HG02763 (cell line): Measurements from ENCODE around the gene NECTIN3.

Experiments
- ATAC-seq: cut with Tn5 transposase; IDR thresholded peaks from one replicate; pipeline ENCODE4 v1.9.1; 2021; ENCODE audit warnings: mild to moderate bottlenecking, moderate library complexity; ENCODE audit not compliant: unreplicated experiment

The NECTIN3 gene

DNA sequence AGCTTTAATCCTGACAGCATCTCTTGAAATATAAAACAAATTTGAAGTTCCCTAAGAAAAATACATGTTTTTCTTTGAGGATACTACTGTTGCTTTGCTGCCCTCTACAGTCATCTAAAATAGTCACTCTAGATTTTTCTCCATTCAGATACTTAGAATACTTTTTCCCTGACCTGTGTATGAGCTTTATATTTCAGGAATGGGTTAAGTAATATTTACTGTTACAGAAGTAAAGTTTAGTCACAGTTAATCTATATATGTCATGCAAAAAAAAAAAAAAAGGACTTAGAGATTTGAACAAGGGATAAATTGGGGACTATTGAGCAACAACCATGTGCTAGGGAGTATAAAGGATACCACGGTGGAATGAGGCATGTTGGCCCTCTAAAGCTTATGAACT, 8.8 kb downstream of the NECTIN3 start:
- no peak for ATAC-seq

DNA sequence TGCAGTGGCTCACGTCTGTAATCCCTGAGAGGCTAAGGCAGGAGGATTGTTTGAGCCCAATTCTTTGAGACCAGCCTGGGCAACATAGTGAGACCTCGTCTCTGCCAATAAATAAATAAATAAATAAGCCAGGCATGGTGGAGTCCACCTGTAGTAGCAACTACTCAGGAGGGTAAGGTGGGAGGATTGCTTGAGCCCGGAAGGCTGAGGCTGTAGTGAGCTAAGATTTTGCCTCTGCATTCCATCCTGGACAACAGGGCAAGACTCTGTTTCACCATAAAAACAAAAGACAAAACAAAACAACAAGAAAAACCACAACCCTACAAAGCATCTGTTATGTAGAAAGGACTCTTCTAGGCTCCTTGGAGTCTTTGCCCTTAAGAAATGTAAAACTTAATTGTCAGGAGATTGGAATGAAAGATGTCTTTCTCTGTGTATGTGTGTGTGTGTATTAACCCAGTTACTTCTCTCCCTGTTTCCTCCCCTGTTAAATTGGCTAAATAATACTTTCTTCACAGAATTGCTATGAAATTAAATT, 9.5 kb downstream of the NECTIN3 start:
- no peak for ATAC-seq

DNA sequence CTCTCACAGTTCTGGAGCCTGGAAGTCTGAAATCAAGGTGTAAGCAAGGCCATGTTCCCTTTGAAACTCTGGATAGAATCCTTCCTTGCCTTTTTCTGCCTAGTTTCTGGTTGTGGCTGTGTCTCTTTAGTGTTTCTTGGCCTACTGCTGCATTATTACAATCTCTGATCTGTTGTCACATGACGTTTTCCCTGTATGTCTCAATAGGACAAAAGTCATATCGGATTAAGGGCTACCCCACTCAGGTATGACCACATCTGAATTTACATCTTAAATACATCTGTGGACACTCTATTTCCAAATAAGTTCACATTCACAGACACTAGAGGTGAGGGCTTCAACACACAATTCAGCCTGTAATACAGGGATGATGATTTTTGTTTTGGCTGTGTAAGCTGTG, 13.3 kb downstream of the NECTIN3 start:
- ATAC-seq: no peak

DNA sequence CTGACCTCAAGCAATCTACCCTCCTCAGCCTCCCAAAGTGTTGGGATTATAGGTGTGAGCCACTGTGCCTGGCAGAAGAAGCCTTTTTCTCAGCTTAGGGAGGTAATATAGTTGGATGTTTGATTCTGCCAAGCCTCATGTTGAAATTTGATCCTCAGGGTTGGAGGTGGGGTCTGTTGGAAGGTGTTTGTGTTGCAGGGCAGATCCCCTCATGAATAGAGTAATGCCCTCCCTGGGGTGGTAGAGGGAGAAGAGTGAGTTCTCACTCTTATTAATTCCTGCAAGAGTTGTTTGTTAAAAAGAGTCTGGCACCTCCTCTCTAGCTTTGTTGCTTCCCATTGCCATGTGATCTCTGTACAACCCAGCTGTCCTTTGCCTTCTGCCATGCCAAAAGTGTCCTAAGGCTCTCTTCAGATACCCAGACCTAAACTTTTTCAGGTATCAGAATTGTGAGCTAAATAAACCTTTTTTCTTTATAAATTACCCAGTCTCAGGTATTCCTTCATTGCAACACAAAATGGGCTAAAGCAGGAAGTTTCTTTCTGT, 16.4 kb downstream of the NECTIN3 start:
- ATAC-seq: no peak

DNA sequence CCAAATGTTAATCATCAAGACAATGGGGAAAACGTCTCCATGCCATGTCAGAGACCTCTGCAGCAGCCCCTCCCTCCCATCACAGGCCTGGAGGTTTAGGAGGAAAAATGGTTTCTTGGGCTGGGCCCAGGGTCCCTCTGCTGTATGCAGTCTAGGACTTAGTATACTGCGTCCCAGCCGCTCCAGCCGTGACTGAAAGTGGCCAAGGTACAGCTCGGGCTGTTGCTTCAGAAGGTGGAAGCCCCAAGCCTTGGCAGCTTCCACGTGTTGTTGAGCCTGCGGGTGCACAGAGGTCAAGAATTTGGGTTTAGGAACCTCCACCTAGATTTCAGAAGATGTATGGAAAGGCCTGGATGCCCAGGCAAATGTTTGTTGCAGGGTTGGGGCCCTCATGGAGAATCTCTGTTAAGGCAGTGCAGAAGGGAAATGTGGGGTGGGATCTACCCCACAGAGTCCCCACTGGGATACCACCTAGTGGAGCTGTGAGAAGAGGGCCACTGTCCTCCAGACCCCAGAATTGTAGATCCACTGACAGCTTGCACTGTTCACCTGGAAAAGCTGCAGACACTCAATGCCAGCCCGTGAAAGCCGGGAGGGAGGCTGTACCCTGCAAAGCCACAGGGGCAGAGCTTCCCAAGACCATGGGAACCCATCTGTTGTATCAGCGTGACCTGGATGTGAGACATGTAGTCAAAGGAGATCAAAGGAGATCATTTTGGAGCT, 25.0 kb downstream of the NECTIN3 start:
- ATAC-seq: no peak

DNA sequence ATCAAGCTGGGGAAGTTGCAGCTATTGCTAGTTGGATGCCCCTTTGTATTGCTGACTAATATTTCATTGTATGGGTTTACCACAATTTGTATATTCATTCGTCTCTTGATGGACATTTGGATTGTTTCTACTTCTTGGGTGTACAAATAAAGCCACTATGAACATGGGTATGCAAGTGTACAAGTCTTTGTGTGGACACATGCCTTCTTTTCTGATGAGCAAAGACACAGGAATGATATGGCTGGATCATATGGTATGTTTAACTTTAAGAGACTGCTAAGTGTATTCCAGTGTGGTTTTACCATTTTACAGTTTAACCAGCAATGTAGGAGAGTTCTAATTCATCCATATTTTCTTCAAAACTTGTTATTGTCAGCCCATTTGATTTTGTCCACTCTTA, 32.2 kb downstream of the NECTIN3 start:
- no peak for ATAC-seq

DNA sequence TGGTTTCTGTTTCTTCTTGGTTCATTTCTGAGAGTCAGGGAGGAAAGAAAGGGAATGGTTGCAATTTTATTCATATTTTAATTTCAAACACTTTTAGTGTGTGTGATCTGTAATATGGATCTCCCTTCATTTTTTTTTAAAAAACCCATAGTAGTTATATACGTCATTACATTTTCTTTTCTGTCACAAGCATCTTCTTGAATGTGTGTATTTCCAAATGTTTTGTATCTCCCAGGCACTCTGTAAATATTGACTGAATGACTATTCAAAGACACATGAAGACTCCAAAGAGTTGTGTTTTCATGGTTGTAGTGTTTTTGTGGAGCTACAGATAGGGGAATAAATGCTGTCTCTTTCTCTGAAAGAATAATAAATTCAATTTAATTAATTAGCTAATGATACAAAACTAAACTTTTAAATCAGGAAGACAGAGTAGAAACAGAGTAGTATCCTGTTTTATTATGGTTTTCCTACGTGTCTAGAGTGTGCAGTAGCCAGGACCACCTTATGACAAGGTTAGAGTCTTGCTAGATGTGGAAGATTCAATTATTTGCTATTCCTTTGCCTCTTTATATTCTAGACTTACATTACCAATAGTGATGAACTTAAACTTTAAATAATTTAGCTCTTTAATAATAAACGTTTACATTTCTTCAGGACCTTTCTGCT, 35.5 kb downstream of the NECTIN3 start:
- ATAC-seq: no peak

DNA sequence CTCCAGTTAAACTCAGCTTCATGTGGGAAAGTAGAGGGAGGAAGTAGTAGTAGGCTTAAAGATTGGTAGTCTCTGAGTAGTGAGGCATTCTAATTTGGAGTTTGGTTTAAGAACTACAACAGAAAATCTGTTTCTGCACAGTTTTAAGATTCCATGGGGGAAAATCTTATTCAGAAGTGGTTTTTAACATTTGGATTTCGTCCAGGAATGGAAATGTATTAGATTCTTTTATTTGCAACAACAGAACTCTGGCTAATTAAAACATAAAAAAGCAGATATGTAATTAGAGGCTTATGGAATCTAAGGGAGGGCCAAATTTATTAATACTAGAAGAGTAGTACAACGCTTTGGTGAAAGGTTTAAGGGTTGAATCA, 36.0 kb downstream of the NECTIN3 start:
- no peak for ATAC-seq

DNA sequence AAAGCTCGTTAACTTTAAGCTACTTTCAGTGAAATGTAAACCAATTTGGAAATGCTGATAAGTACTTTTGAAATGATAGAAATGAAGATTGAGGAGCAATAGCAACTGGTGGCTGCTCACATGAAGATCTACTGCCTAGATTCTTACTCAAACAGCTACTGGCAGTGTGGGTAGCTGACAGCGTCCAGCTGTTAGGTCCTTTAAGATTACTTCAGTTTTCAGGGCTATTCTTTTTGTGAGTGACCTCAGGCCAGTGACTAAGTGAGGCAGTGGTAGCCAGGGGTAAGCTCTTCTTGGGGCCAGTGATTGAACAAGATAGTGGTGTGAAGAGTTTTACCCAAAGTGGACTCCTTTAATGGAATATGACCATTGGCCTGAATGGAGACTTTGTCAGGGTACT, 41.3 kb downstream of the NECTIN3 start:
- no peak for ATAC-seq

DNA sequence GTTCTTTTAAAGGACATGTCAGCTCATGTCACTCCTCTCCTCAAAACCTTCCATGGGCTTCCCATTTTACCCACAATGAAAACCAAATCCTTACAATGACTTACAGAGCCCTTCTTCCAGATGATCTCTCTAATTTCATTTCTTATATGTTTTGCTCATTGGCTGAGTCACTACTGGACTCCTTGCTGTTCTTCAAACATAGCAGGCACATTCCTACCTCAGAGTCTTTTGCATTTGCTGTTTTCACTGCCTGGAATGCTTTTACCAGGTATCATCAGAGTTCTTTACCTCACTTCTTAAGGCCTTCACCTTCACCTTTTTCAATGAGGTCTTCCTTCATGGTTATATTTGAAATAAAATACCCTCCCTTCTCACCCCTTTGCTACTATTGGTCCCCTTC, 57.3 kb downstream of the NECTIN3 start:
- no peak for ATAC-seq

DNA sequence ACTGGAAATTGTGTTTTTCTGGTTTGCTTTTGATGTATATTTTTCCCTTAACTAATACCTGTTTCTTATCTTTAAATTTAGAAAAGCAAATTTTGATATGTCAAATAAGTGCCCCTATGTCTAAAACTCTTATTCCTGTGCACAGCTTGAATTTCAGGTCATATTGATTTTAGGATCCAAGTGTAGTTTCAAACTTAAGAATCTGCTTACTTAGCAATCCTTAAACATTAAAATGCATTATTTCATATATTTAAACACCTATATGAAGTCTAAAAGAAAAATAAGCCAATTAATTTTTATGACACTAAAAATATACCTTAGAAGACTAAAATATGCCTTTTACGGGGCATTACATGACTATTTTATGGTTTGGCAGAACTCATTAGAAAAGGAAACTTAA, 59.2 kb downstream of the NECTIN3 start:
- ATAC-seq: no peak

DNA sequence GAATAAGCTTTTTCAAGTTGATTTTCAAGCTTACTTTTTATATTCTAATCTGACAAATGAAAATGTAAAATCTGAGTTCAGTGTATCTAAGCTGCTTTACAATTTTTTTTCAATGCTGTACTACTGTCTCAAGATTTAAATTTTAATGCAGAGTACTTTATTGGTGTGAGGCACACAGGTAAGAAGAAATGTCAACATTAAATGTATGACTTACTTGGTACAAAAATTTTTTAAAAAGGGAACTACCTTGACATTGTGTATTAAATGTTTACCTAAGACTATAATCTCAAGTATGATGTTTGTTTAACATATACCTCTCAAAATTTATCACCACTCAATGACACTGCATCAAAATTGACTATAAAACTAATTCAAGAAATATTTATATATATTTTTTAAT, 62.7 kb downstream of the NECTIN3 start:
- no peak for ATAC-seq

DNA sequence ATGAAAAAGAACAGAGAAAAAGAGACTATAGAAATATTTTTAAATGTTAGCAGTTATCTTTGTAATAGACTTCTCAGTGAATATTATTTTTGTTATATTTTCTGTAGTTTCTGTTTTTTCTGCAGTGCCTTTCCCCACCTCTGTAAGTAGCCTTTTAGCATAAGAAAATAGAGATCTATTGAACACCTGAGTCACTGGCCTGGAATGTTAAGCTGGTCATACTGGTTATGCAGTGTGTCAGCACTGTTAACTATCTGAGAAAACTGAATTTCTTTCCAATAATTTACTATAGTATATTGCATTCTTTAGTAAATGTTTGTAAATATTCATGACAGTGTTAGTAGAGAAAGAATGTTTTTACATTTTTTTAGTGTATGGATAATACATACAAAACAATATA, 79.8 kb downstream of the NECTIN3 start:
- ATAC-seq: no peak

DNA sequence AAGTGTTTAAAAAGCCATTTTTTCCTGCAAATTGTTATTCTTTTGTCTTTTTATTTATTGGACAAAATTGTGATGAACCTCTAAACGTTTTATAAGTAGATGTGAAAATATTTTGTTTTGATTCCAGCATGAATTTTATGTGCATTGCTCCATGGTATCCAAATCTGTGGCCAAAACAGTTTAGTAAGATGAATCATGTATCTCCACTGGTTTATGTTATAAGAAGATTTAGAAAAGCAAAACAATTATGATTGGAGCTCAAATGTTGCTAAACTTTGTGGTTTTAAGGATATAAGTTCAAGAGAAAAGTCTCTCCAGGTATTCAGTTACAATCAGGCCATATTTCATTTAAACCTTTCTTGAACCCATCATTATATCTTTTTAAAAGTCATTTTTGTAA, 80.9 kb downstream of the NECTIN3 start:
- no peak for ATAC-seq

DNA sequence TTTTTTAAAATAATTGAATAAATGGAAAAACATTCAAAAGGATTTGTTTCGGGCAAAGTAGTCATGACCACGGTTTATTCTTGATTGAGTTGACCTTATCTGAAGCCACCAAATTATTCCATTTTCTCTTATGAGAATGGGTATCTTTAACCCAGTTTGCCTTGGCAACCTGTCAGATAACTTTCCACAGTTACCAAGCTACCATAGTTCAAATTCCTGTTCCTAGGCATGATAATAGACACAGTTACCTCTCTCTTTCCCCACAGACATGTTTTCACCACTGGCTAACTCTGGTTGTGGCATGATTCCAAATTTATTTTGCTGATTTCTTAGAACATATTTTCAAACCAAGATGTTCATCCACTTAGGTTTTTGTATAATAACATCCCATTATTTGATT, 84.9 kb downstream of the NECTIN3 start:
- no peak for ATAC-seq

DNA sequence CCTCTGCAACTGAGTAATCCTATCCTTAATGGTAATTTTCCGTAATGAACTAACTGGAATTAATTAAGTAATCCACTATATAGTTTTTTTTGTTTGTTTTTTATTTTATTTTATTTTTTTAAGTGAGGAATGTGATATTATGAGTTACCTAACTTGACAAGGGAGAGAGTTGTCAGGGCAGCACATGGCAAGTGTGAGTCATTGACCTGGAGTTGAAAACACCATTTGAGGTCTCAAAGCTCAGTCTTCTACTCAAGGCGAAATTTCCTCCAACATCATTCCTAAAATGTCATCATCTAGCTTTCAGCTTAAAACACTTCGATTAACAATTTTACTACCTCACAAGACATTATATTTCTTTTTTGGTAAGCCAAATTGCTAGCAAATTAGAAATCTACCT, 87.8 kb downstream of the NECTIN3 start:
- ATAC-seq: no peak

DNA sequence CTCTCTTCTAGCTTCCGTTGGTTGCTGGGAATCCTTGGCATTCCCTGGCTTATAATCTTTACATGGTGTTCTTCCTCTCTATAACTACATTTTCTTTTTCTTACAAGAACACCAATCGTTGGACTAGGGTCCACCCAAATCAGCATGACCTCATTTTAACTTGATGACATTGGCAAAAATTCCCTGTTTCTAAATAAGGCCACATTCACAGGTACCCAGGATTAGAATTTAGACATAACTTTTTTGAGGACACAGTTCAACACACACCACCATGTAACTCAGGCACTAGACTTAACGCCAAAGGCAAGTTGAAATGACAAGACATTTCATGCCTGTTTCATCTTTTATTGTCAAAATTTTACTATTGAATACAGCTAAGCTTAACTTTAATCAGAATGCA, 93.0 kb downstream of the NECTIN3 start:
- ATAC-seq: no peak

DNA sequence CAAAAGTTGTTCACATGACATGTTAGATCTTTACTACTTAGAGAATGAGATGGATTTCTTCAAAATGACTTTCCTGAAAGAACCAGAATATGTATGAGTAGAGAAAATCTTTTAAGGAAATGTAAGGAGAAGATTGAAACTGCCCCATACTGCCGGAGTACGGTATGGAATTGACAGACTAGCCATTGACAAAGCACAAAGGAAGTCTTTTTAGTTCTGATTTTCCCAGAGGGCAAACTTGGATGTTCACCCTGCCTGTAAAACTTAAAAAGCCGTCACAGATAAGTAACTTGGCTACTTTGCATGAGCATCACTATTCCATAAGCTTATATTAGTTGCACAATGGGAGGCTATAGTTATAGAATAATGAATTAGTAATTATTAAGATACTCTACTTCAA, 93.8 kb downstream of the NECTIN3 start:
- no peak for ATAC-seq

DNA sequence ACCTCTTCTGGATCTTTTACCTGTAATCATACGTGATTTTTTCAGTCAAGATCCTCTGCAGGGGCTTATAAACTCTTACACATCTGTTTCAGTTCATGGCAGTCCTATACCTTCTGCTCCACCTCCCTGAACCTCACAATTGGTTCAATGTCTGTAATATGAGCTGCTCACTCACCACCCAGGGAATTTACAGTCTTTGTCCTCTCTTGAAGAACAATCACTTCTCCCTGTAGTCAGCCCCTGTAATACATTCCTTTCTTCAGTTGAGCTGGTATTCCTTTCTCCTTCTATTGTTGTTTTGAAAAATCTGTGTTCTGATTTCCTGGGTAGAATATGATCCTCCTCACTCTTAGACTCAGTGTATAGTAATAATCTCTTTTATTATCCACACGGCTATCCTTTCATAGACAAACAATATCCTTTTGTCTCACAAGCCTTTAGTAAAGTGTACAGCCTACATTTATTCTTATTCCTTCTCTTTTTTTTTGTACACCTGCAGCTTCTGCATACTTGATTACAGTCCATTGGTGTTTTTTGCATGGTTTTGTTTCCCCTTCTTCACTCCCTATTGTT, 101.8 kb downstream of the NECTIN3 start:
- ATAC-seq: no peak

DNA sequence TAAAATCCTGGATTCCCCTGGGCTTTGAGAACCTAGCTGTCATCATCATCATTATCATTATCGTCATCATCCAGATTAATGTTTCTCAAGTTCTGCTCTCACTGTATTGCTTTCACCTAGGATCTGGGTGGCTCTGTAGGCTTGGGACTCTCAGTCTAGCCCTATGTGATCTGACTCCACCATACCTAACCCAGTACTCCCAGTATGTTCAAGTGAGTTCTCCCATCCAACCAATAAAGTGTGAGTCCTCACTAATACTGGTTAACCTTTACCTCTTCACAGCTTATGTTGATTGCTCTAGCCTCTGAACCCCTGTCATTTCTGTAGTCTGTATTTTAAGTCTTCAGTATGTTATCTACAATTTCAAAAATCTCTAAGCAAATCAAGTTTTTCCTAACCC, 102.3 kb downstream of the NECTIN3 start:
- ATAC-seq: no peak

DNA sequence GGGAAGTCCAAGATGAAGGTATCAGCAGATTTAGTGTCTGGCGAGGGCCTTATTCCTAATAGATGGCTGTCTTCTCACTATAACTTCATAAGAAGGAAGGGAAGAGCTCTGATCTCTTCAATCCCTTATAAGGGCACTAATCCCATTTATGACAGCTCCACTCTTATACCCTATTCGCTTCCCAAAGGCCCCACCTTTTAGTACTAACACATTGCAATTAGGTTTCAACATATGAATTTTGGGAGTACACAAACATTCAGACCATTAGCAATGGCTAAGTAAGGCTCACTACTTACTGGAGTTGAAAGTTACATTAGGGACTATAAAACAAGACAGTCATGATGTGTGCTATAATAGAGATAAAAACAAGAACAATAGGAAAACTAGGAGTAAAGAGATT, 118.9 kb downstream of the NECTIN3 start:
- no peak for ATAC-seq

DNA sequence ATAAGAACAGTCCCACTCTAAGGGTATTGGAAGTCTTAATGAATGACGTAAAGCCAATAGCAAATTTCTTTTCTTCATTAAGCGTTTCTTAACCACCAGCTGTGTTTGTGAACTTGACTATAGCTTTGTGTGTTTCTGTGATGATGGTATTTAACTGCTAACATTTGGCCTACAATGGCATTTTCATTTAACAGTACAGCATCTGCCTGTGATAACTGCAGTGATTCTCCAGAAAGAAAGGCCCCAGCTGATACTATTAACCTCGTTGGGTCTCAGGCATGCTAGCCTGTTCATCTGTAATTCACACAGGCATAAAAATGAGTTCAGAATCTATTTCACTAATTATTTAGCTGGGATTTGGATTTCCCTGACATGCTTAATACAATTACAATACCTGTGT, 121.9 kb downstream of the NECTIN3 start:
- no peak for ATAC-seq
